ENCODE data around the gene ANGPTL7.

Gene ANGPTL7

DNA sequence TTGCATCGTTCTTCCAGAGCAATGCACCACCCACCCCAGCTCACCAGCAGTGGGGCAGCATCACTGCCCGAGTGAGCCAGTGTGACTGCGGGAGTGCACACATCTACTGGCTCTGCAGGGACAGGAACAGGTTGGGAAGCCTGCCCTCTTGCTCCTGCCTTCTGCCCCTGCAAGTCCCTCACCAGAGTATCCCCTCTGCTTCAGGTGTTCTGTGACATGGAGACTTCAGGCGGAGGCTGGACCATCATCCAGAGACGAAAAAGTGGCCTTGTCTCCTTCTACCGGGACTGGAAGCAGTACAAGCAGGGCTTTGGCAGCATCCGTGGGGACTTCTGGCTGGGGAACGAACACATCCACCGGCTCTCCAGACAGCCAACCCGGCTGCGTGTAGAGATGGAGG, 4.2 kb downstream of the ANGPTL7 start:
- Histone ChIP-seq H3K27ac (replicated peaks) (no peak overlapping the region), H3K4me3 (replicated peaks; ENCODE audit: insufficient read depth, low read length) (no peak overlapping the region), H3K27me3 (ENCODE audit: insufficient read depth, poor library complexity, severe bottlenecking) (no peaks in the 10 kb centered on the region)
- DNase-seq (ENCODE audit: low read depth in 1 of 2, low spot score in 1 of 2), result no peak
- TF ChIP-seq, protein P1, sequence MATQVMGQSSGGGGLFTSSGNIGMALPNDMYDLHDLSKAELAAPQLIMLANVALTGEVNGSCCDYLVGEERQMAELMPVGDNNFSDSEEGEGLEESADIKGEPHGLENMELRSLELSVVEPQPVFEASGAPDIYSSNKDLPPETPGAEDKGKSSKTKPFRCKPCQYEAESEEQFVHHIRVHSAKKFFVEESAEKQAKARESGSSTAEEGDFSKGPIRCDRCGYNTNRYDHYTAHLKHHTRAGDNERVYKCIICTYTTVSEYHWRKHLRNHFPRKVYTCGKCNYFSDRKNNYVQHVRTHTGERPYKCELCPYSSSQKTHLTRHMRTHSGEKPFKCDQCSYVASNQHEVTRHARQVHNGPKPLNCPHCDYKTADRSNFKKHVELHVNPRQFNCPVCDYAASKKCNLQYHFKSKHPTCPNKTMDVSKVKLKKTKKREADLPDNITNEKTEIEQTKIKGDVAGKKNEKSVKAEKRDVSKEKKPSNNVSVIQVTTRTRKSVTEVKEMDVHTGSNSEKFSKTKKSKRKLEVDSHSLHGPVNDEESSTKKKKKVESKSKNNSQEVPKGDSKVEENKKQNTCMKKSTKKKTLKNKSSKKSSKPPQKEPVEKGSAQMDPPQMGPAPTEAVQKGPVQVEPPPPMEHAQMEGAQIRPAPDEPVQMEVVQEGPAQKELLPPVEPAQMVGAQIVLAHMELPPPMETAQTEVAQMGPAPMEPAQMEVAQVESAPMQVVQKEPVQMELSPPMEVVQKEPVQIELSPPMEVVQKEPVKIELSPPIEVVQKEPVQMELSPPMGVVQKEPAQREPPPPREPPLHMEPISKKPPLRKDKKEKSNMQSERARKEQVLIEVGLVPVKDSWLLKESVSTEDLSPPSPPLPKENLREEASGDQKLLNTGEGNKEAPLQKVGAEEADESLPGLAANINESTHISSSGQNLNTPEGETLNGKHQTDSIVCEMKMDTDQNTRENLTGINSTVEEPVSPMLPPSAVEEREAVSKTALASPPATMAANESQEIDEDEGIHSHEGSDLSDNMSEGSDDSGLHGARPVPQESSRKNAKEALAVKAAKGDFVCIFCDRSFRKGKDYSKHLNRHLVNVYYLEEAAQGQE (IDR thresholded peaks at IDR 0.05; ENCODE audit: insufficient replicate concordance, low read depth), result no peak
- TF ChIP-seq, protein P2, sequence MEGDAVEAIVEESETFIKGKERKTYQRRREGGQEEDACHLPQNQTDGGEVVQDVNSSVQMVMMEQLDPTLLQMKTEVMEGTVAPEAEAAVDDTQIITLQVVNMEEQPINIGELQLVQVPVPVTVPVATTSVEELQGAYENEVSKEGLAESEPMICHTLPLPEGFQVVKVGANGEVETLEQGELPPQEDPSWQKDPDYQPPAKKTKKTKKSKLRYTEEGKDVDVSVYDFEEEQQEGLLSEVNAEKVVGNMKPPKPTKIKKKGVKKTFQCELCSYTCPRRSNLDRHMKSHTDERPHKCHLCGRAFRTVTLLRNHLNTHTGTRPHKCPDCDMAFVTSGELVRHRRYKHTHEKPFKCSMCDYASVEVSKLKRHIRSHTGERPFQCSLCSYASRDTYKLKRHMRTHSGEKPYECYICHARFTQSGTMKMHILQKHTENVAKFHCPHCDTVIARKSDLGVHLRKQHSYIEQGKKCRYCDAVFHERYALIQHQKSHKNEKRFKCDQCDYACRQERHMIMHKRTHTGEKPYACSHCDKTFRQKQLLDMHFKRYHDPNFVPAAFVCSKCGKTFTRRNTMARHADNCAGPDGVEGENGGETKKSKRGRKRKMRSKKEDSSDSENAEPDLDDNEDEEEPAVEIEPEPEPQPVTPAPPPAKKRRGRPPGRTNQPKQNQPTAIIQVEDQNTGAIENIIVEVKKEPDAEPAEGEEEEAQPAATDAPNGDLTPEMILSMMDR (IDR thresholded peaks at IDR 0.05; ENCODE audit: insufficient read depth, low read length), result no peak

DNA sequence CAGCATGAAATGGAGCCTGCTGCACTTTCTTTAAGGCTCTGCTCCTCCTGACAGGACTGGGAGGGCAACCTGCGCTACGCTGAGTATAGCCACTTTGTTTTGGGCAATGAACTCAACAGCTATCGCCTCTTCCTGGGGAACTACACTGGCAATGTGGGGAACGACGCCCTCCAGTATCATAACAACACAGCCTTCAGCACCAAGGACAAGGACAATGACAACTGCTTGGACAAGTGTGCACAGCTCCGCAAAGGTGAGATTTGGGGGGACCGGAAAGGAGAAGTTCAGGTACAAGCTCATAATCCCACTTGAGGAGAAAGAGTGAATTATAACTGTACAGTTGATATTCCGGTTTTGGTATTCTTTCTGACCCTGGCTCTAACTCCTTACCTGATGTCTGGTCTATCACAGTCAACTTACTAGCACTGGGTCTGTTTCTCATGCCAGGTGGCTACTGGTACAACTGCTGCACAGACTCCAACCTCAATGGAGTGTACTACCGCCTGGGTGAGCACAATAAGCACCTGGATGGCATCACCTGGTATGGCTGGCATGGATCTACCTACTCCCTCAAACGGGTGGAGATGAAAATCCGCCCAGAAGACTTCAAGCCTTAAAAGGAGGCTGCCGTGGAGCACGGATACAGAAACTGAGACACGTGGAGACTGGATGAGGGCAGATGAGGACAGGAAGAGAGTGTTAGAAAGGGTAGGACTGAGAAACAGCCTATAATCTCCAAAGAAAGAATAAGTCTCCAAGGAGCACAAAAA, 5.4 kb downstream of the ANGPTL7 start:
- no peak for DNase-seq (ENCODE audit: low read depth in 1 of 2, low spot score in 1 of 2)
- TF ChIP-seq, protein P1 (IDR thresholded peaks at IDR 0.05; ENCODE audit: insufficient replicate concordance, low read depth), result peak; percentile 88
- TF ChIP-seq, protein P2 (IDR thresholded peaks at IDR 0.05; ENCODE audit: insufficient read depth, low read length), result no peak
- TF ChIP-seq SPI1 (IDR thresholded peaks at IDR 0.05; ENCODE audit: borderline replicate concordance, low read depth) (no peak), POLR2AphosphoS5 (IDR thresholded peaks at IDR 0.05; ENCODE audit: low read depth) (no peak), GABPA (IDR thresholded peaks at IDR 0.05; ENCODE audit: low read depth) (no peak)
- no peak overlapping the region for H3K27ac ChIP-seq (replicated peaks)
- H3K27me3 ChIP-seq (ENCODE audit: insufficient read depth, poor library complexity, severe bottlenecking), result no peaks in the 10 kb centered on the region
- no peak overlapping the region for H3K4me3 ChIP-seq (replicated peaks; ENCODE audit: insufficient read depth, low read length)

DNA sequence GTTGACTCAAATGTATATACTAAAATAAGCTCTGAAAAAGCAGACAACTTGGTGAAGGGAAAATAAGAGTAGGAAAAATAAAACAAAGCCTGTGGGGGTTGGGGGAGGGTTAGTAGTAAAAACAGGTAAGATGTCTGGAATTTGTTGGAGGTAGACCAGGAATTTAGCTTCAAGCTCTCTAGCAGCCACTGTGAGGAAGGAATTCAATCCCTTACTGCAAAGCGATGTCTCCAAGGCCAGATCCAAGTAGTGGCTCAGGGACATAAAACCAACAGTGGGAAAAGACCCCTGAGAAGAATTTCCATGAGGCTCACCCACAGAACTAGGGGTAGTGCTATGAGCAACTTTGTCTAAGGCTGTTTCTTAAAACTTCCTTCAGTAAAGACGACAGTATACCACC, 7.8 kb downstream of the ANGPTL7 start:
- no peaks in the 10 kb centered on the region for H3K27me3 ChIP-seq (ENCODE audit: insufficient read depth, poor library complexity, severe bottlenecking)
- no peak for DNase-seq (ENCODE audit: low read depth in 1 of 2, low spot score in 1 of 2)
- no peak for TF ChIP-seq SPI1 (IDR thresholded peaks at IDR 0.05; ENCODE audit: borderline replicate concordance, low read depth)
- TF ChIP-seq, protein P1 (IDR thresholded peaks at IDR 0.05; ENCODE audit: insufficient replicate concordance, low read depth), result no peak
- no peak for TF ChIP-seq POLR2AphosphoS5 (IDR thresholded peaks at IDR 0.05; ENCODE audit: low read depth)
- no peak for TF ChIP-seq GABPA (IDR thresholded peaks at IDR 0.05; ENCODE audit: low read depth)
- TF ChIP-seq, protein P2 (IDR thresholded peaks at IDR 0.05; ENCODE audit: insufficient read depth, low read length), result no peak
- no peak overlapping the region for H3K27ac ChIP-seq (replicated peaks)
- H3K4me3 ChIP-seq (replicated peaks; ENCODE audit: insufficient read depth, low read length), result no peak overlapping the region

Data from HL-60 (cell line).